D721Med (cell line): Measurements from ENCODE around the gene VILL.

Experiments
- DNase-seq: peaks from one replicate; pipeline ENCODE4 v3.0.0; 2011; ENCODE audit warnings: low spot score; ENCODE audit not compliant: insufficient read length
- FAIRE-seq: peaks from 2 replicates; lab custom pipeline; 2011; peaks lifted over from hg19 to GRCh38; lab: Jason Lieb, UNC
- CTCF ChIP-seq: IDR thresholded peaks from 2 replicates; pipeline ENCODE4 v1.5.1; 2012; ENCODE audit warnings: mild to moderate bottlenecking, control low read depth; ENCODE audit not compliant: insufficient read depth; ENCODE audit errors: missing control alignments

The VILL gene

GRCh38 chr3:37945156-37945806 is 45.3 kb upstream of the VILL start:
- TF ChIP-seq CTCF, result no peak
- FAIRE-seq (no peak), DNase-seq (no peak)

GRCh38 chr3:37945807-37946530 is 44.6 kb upstream of the VILL start:
- TF ChIP-seq CTCF, result no peak
- DNase-seq (no peak), FAIRE-seq (no peak)

- FAIRE-seq (no peak), DNase-seq (no peak)
- TF ChIP-seq CTCF, result no peak
Observed at GRCh38 chr3:37946531-37946889, 44.1 kb upstream of the VILL start.

- DNase-seq, result no peak
- no peak for TF ChIP-seq CTCF
- no peak for FAIRE-seq
Observed at GRCh38 chr3:37949866-37950265, 40.7 kb upstream of the VILL start.

- TF ChIP-seq CTCF, result no peak
- FAIRE-seq (no peak), DNase-seq (no peak)
Observed at GRCh38 chr3:37952564-37952963, 38.0 kb upstream of the VILL start.

GRCh38 chr3:37953226-37953625 is 37.4 kb upstream of the VILL start:
- no peak for DNase-seq
- no peak for FAIRE-seq
- TF ChIP-seq CTCF, result no peak
